ENCODE results near the gene CPXM1. TPM values are rescaled to one million over a fixed set of nuclear protein-coding genes. Genes with fewer than 3 reads are reported as not detected.

Gene CPXM1
- total RNA-seq, 4 donors from 2014 or later, result 1.9 to 7.1 (median 2.3) TPM; not detected in 1

DNA sequence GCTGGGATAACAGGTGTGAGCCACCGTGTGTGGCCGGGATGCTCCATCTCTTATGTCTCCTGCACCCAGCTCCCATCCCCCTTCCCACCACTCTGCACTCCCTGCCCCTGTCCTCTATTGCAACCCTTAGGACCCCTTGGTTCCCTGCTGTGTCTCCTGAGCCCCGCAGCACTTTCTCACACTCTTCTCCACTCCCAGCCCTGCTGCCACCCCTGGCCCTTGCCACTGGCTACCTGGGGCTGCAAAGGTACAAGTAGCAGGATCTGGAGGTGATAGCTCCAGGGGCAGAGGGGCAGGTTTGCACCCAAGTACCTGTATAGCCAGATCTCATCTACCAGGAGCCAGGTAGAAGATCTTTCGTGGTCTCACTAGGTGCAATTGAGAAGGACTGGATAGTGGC lies 6.6 kb upstream of the CPXM1 start:
- no peaks in the 10 kb centered on the region for H3K36me3 ChIP-seq
- no peak for ATAC-seq
- H3K9me3 ChIP-seq, result peaks cover 0 to 9% (median 0%) of the 10 kb centered on the region in 3 donors
- no peak for TF ChIP-seq POLR2A (IDR thresholded peaks at IDR 0.05)
- TF ChIP-seq, protein P1, sequence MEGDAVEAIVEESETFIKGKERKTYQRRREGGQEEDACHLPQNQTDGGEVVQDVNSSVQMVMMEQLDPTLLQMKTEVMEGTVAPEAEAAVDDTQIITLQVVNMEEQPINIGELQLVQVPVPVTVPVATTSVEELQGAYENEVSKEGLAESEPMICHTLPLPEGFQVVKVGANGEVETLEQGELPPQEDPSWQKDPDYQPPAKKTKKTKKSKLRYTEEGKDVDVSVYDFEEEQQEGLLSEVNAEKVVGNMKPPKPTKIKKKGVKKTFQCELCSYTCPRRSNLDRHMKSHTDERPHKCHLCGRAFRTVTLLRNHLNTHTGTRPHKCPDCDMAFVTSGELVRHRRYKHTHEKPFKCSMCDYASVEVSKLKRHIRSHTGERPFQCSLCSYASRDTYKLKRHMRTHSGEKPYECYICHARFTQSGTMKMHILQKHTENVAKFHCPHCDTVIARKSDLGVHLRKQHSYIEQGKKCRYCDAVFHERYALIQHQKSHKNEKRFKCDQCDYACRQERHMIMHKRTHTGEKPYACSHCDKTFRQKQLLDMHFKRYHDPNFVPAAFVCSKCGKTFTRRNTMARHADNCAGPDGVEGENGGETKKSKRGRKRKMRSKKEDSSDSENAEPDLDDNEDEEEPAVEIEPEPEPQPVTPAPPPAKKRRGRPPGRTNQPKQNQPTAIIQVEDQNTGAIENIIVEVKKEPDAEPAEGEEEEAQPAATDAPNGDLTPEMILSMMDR (IDR thresholded peaks at IDR 0.05), result no peak
- TF ChIP-seq EP300 (IDR thresholded peaks at IDR 0.05), result no peak
- no peak for TF ChIP-seq POLR2AphosphoS5 (IDR thresholded peaks at IDR 0.05)
- H3K4me1 ChIP-seq, result peaks cover 0 to 14% (median 0%) of the 10 kb centered on the region in 3 donors
- no peak overlapping the region for H3K27ac ChIP-seq
- 60 to 80% methylated on average over 1 of the region's 4 CpGs for WGBS, 2 donors (ENCODE audit: low coverage in 1 of 2)
- H3K27me3 ChIP-seq, result peaks cover 100% of the 10 kb centered on the region
- no peak overlapping the region for H3K4me3 ChIP-seq

DNA sequence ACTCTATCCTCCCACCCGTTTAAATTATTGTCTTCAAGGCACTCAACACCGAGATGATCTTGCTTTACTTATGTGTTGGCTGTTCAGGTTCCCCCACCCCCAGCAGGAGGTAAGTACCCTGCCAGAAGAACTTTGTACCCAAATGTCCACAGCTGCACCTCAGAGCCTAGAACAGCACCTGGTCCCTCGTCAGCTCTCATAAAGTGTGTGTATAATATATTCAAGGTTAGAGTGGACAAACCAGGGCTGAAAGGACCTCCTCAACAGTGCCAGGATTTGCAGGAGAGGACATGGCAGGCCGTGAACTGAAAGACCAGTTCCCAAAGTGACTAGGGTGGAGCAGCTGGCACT lies 5.9 kb upstream of the CPXM1 start:
- no peaks in the 10 kb centered on the region for H3K36me3 ChIP-seq
- H3K4me1 ChIP-seq, result peaks cover 0 to 15% (median 0%) of the 10 kb centered on the region in 3 donors
- H3K27ac ChIP-seq, result no peak overlapping the region
- peaks cover 100% of the 10 kb centered on the region for H3K27me3 ChIP-seq
- no peak for TF ChIP-seq POLR2AphosphoS5 (IDR thresholded peaks at IDR 0.05)
- no peak for TF ChIP-seq EP300 (IDR thresholded peaks at IDR 0.05)
- TF ChIP-seq, protein P1 (IDR thresholded peaks at IDR 0.05), result no peak
- no peak for TF ChIP-seq POLR2A (IDR thresholded peaks at IDR 0.05)
- H3K9me3 ChIP-seq, result peaks cover 0 to 2% (median 0%) of the 10 kb centered on the region in 3 donors
- ATAC-seq, result no peak
- 46% methylated on average over 4 of the region's 4 CpGs for WGBS, 2 donors (ENCODE audit: low coverage in 1 of 2)
- no peak overlapping the region for H3K4me3 ChIP-seq

DNA sequence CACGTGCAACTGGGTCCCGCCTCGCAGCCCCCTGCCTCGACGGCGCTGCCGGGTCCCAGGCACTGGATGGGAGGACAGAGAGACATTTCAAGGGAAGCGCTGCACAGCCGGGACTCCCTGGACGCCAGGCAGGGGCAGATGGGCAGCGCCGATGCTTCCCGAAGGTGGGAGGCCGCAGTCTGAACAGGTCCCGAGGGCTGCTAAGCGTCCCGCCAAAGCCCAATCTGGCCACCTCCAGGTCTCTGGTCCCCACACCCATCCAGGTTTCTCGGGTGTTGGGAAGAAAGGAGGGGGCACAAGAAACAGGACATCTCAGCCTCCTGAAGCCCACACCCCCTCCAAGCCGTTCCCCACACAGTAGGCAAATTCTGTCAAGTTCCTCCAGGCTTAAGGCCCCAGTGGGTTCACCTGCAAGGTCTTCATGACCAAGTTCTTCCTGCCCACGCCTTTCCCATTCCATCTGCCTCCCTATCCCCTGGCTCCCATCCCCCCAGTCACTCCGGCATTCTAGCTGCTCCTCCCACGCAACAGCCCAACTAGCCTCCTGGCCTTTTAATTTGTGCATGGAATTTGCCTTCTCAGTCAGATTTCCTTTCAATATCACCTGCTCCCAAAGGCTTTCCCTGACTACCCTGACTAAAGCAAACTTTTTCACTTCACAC lies 5.4 kb upstream of the CPXM1 start:
- no peak overlapping the region for H3K4me3 ChIP-seq
- 26% methylated on average over 5 of the region's 22 CpGs; no CpG with 5 or more reads in 1 of the 2 donors for WGBS, 2 donors (ENCODE audit: low coverage in 1 of 2)
- TF ChIP-seq EP300 (IDR thresholded peaks at IDR 0.05) (no peak), POLR2AphosphoS5 (IDR thresholded peaks at IDR 0.05) (no peak), POLR2A (IDR thresholded peaks at IDR 0.05) (no peak)
- TF ChIP-seq, protein P1 (IDR thresholded peaks at IDR 0.05), result no peak
- ATAC-seq, result no peak
- H3K9me3 ChIP-seq, result no peaks in the 10 kb centered on the region
- no peak overlapping the region for H3K27ac ChIP-seq
- no peaks in the 10 kb centered on the region for H3K36me3 ChIP-seq
- peaks cover 0 to 20% (median 0%) of the 10 kb centered on the region in 3 donors for H3K4me1 ChIP-seq
- peaks cover 100% of the 10 kb centered on the region for H3K27me3 ChIP-seq

DNA sequence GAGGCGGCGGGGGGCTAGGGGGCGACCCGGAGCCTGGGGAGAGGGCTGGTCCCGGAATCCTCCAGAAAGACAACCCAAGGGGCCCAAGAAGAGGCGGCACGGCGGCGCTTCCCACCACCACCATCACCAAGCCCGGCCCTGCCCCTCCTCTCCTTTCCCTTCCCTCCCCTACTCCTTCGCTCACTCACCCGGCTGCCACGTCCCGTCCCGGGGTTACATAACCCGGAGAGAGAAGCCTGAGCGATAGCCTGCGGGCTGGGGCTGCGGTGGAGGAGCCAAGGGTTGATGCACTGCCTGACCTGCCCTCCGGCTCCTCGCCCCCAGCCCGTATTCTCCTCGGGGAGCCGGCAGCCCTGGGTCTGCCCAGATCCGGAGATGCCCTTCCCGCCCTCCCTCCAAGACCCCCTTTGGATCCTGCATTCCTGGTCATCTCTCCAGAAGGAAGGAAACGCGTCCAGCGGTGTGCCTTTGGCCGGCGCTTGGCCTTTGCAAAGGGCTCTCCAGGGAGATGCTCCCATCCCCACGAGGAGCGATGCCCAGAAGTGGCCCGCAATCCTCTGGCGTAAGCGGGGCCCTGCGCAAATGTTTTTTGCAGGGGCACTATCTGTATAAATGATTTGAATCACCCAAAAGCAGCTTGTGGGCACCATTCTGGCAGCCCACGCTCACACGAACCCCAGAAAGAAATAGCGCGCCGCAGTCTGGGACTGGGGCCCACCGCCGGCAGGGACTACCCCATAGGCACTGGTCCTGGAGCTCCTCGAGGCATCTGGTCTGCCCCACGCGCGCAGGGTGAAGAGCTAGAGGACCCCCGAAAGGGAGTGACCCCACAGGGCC lies 4.6 kb upstream of the CPXM1 start:
- no peaks in the 10 kb centered on the region for H3K36me3 ChIP-seq
- H3K27ac ChIP-seq, result no peak overlapping the region
- ATAC-seq, result no peak
- H3K4me3 ChIP-seq, result no peak overlapping the region
- H3K27me3 ChIP-seq, result peaks cover 100% of the 10 kb centered on the region
- TF ChIP-seq EP300 (IDR thresholded peaks at IDR 0.05) (no peak), POLR2AphosphoS5 (IDR thresholded peaks at IDR 0.05) (no peak), POLR2A (IDR thresholded peaks at IDR 0.05) (no peak)
- TF ChIP-seq, protein P1 (IDR thresholded peaks at IDR 0.05), result no peak
- WGBS, 2 donors (ENCODE audit: low coverage in 1 of 2), result 3 to 12% methylated on average over 3 to 12 of the region's 49 CpGs
- no peaks in the 10 kb centered on the region for H3K9me3 ChIP-seq
- H3K4me1 ChIP-seq, result peaks cover 0 to 27% (median 5%) of the 10 kb centered on the region in 3 donors
